Measurements from ENCODE around the gene ASB9.
"Not testable (repeated sequence)": the region's sequence is repeated elsewhere in the genome, so short reads cannot be mapped to it uniquely, and the experiment has no call there.

ASB9 gene

DNA sequence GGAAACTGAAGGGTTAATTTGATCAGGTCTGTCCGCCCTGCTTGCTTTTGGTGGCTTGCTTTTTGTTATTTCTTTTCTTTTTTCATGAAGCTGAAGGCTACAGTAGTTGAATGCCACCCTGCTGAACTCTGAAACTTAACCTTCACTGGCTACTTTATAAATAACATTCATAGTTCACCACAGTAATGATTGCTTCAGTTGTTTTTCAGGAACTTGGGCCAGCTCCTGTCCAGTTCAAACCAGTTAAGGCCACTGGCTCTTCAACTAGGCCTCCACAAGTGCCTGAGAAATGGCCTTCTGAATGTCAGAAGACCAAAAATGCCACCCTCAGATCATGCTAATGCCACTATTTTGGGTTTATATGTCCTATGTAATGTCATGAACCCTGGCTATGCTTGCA is 7.7 kb upstream of the ASB9 start:
- Mint-ChIP-seq H3K36me3 (ENCODE audit: insufficient read depth) (no peaks in the 10 kb centered on the region), H3K4me3 (no peak overlapping the region), H3K9me3 (no peaks in the 10 kb centered on the region), H3K27me3 (peaks cover 6 to 12% of the 10 kb centered on the region in 2 donors), H3K27ac (no peak overlapping the region), H3K4me1 (ENCODE audit: low read depth in 2 of 2) (no peaks in the 10 kb centered on the region)
- ATAC-seq (replicated peaks) (no peak), DNase-seq (no peak)

DNA sequence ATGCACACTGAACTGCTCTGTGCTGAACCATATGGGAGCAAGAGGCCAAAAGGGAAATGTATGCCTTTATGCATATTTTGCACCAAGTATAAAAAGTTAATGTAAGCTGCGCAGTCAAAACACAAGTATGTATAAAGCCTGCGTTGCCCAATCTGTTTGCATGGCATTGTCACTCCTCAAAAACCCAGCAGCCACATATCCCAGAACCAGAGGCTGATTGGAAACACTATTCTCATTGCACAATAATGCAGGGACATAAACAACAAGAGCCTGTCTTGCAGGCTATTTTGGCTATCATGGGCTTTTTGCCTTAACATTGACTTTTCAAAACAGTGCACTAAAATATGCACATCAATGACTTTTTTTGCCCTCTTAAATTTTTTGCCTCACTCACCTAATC is 5.1 kb upstream of the ASB9 start:
- Mint-ChIP-seq H3K4me3 (no peak overlapping the region), H3K4me1 (ENCODE audit: low read depth in 2 of 2) (peaks cover 1% of the 10 kb centered on the region in 2 donors), H3K9me3 (no peaks in the 10 kb centered on the region), H3K27ac (no peak overlapping the region), H3K36me3 (ENCODE audit: insufficient read depth) (peaks cover under 1% of the 10 kb centered on the region), H3K27me3 (peaks cover 0 to under 1% of the 10 kb centered on the region in 2 donors)
- no peak for DNase-seq
- no peak for ATAC-seq (replicated peaks)

DNA sequence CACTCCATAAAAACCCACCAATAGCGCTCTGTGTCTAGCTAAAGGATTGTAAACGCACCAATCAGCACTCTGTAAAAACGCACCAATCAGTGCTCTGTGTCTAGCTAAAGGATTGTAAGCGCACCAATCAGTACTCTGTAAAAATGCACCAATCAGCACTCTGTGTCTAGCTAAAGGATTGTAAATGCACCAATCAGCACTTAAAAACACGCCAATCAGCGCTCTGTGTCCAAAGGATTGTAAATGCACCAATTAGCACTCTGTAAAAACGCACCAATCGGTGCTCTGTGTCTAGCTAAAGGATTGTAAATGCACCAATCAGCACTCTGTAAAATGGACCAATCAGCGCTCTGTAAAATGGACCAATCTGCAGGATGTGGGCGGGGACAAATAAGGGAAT is 3.4 kb upstream of the ASB9 start:
- not testable (repeated sequence) for H3K27ac Mint-ChIP-seq; H3K4me3 Mint-ChIP-seq; H3K27me3 Mint-ChIP-seq; H3K4me1 Mint-ChIP-seq (ENCODE audit: low read depth in 2 of 2); H3K9me3 Mint-ChIP-seq; ATAC-seq (replicated peaks); DNase-seq; H3K36me3 Mint-ChIP-seq (ENCODE audit: insufficient read depth)

DNA sequence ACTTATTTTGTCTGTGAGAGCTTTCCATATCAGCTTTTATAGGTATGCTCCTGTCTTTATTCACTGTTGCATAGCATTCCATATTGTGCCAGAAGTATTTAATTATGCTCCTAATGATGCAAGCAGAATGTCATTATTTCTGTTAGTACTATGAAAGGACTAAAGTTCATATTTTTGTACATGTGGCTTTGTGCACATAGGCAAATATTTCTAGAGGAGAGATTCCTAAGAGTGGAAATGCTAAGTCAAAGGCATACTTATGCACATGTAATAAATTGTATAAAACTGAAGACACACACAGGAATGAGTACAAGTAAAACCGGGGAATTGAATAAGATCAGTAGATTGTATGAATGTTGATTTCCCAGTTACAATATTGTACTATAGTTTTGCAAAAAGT is 1.9 kb upstream of the ASB9 start:
- Mint-ChIP-seq H3K27ac (no peak overlapping the region), H3K4me3 (no peak overlapping the region), H3K27me3 (no peaks in the 10 kb centered on the region), H3K36me3 (ENCODE audit: insufficient read depth) (peaks cover 2% of the 10 kb centered on the region), H3K4me1 (ENCODE audit: low read depth in 2 of 2) (peaks cover 4 to 5% of the 10 kb centered on the region in 2 donors), H3K9me3 (no peaks in the 10 kb centered on the region)
- DNase-seq (no peak), ATAC-seq (replicated peaks) (no peak)

DNA sequence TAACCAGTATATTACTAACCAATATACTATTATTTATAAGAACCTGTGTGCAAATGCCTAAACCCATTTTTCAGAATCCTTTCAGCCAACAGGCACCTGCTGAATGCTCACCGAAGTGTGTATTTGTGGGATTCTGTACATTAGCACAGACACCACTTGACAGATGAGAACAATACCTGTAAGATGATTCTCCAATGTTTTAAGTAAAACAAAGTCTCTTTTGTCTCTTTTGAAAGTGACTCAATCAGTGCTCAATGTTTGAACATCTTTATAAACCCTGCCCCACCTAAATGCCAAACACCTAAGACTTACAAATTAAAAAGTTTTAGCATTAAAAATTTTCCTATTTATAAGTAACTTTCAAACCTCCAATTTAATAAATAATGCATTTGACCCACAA is 763 bp downstream of the ASB9 start:
- Mint-ChIP-seq H3K4me1 (ENCODE audit: low read depth in 2 of 2) (peaks cover 4 to 5% of the 10 kb centered on the region in 2 donors), H3K4me3 (no peak overlapping the region), H3K27ac (no peak overlapping the region), H3K36me3 (ENCODE audit: insufficient read depth) (peaks cover 2% of the 10 kb centered on the region), H3K27me3 (peaks cover 0 to 11% of the 10 kb centered on the region in 2 donors), H3K9me3 (no peaks in the 10 kb centered on the region)
- DNase-seq (no peak), ATAC-seq (replicated peaks) (no peak)

DNA sequence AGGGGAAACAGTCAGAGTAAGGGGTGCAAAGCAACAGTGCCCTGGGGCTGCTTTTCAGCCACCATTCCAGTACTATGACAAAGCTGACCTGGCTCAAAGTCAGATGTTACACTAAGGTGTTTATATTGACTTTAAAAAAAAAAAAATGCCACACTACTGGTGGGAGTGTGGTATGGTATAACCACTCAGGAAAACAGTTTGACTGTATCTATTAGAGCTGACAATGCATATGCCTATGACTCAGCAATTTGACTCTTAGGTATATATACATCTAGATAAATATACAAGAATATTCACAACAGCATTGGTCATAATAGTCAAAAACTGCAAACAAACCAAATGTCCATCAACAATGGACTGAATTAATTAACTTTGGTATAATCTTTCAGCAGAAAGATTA is 15.0 kb downstream of the ASB9 start:
- DNase-seq (no peak), ATAC-seq (replicated peaks) (no peak)
- Mint-ChIP-seq H3K27ac (no peak overlapping the region), H3K4me1 (ENCODE audit: low read depth in 2 of 2) (no peaks in the 10 kb centered on the region), H3K27me3 (no peaks in the 10 kb centered on the region), H3K4me3 (no peak overlapping the region), H3K36me3 (ENCODE audit: insufficient read depth) (no peaks in the 10 kb centered on the region), H3K9me3 (no peaks in the 10 kb centered on the region)

DNA sequence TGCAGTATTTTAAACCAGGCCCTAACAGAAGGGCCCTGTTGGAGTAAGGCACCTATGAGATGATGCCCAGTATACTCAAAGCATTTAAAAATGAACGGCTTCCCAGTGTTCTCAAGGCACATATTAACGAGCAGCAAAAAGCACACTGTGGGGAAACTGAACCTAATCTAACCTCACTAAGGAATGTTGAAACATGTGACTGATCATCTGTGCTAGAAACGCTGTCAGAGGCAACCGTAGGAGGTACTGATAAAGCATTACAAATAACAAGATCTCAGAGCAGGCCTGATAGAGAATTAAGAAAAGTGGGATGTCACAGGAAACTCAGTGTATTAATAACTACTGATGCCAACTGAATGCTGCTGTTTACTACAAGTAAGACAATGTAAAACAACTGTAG is 24.0 kb downstream of the ASB9 start:
- no peaks in the 10 kb centered on the region for H3K36me3 Mint-ChIP-seq (ENCODE audit: insufficient read depth)
- H3K27ac Mint-ChIP-seq: no peak overlapping the region
- H3K4me3 Mint-ChIP-seq: no peak overlapping the region
- peaks cover 0 to 2% of the 10 kb centered on the region in 2 donors for H3K4me1 Mint-ChIP-seq (ENCODE audit: low read depth in 2 of 2)
- no peaks in the 10 kb centered on the region for H3K9me3 Mint-ChIP-seq
- ATAC-seq (replicated peaks): no peak
- H3K27me3 Mint-ChIP-seq: no peaks in the 10 kb centered on the region
- no peak for DNase-seq

DNA sequence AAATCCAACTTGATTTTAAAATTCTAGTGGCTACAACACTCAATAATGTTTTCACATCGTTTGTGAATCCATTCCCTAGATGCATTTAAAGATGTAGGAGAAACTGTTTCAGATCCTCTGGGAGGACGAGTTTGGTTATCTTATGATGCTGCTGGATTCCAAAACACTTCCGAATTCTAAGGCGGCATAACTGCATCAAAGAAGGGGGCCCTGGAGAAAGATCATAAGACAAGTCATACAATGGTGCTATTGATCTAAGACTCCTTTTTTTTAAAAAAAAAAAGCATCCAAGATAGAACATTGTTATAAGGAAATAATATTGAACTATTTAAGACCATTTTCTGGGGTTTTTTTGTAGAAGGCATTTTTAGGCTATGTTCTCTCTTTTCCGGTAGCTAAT is 25.5 kb downstream of the ASB9 start:
- no peaks in the 10 kb centered on the region for H3K9me3 Mint-ChIP-seq
- ATAC-seq (replicated peaks) (no peak), DNase-seq (no peak)
- H3K27ac Mint-ChIP-seq: no peak overlapping the region
- no peak overlapping the region for H3K4me3 Mint-ChIP-seq
- H3K36me3 Mint-ChIP-seq (ENCODE audit: insufficient read depth): no peaks in the 10 kb centered on the region
- H3K27me3 Mint-ChIP-seq: no peaks in the 10 kb centered on the region
- peaks cover 0 to 2% of the 10 kb centered on the region in 2 donors for H3K4me1 Mint-ChIP-seq (ENCODE audit: low read depth in 2 of 2)

DNA sequence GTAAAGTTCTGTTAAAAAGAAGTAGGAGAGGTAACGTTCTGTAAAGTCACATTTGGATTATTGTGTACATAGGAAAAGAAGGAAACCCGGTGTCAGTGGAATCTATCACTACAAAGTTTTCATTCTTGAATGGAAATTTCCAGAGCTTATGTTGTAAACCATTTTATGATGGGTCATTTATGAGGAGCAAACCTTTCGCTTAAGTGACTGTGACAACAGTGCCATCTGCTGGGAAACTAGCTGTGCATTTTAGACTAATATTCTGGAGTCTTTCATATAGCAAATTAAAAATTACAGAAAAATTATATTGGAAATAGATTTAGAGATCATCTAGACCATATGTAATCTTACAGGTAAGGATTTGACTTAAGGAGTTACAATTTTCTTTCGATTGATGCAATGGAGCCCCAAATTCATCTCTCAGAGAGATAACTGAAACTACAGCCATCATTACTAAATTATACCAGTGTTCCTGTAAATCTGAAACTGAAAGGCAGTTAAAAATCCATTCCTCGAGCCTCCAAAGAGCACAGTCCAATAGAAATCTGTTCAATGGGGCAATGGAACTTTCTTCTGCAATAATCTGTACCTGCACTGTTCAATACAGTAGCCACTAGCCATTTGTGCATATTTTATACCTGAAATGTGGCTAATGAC is 26.9 kb downstream of the ASB9 start:
- Mint-ChIP-seq H3K27me3 (no peaks in the 10 kb centered on the region), H3K36me3 (ENCODE audit: insufficient read depth) (no peaks in the 10 kb centered on the region), H3K4me3 (no peak overlapping the region), H3K4me1 (ENCODE audit: low read depth in 2 of 2) (peaks cover 0 to 2% of the 10 kb centered on the region in 2 donors), H3K27ac (no peak overlapping the region), H3K9me3 (no peaks in the 10 kb centered on the region)
- DNase-seq (peak; percentile 21 to 31 (median 28)), ATAC-seq (replicated peaks) (no peak)

DNA sequence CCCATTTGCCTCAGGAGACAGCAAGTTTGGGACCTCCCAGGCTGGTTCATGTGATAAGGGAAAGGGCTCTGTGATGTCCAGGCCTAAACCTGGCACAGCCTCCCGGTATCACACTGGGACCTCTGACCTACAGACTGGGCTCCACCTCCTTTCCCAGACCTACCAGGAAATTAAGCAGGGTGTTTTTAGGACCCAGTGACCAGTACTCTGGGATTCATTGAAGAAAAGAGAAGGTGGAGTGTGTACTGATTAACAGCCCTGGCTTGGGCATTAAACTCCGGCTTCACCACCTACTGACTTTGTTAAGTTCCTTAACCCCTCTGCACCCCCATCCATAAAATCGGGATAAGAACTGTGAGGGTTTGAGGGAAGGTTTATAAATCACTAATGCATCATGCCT is 28.6 kb downstream of the ASB9 start:
- Mint-ChIP-seq H3K4me1 (ENCODE audit: low read depth in 2 of 2) (no peaks in the 10 kb centered on the region), H3K27me3 (peaks cover 0 to 8% of the 10 kb centered on the region in 2 donors), H3K4me3 (no peak overlapping the region), H3K27ac (no peak overlapping the region), H3K9me3 (no peaks in the 10 kb centered on the region), H3K36me3 (ENCODE audit: insufficient read depth) (no peaks in the 10 kb centered on the region)
- ATAC-seq (replicated peaks): no peak
- no peak for DNase-seq

DNA sequence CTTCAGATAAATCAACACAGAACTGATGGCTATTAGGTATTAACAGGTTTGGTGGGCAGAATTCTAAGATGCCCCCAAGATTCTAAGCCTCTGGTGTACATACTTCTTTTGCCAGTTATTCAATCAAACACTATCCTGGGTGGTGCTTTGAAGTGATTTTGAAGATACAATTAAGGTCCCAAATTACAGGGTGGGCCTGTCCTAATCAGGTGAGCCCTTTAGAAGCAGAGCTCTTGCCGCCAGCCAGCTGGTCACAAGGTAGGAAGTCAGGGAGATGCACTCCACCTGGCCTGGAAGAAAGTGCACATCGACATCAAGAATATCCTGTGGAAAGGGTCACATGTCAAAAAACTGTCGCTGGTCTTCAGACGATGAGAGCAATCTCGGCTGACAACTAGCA is 29.5 kb downstream of the ASB9 start:
- Mint-ChIP-seq H3K4me1 (ENCODE audit: low read depth in 2 of 2) (no peaks in the 10 kb centered on the region), H3K27ac (no peak overlapping the region), H3K4me3 (no peak overlapping the region), H3K36me3 (ENCODE audit: insufficient read depth) (no peaks in the 10 kb centered on the region), H3K9me3 (no peaks in the 10 kb centered on the region), H3K27me3 (peaks cover 0 to 8% of the 10 kb centered on the region in 2 donors)
- ATAC-seq (replicated peaks): no peak
- no peak for DNase-seq

DNA sequence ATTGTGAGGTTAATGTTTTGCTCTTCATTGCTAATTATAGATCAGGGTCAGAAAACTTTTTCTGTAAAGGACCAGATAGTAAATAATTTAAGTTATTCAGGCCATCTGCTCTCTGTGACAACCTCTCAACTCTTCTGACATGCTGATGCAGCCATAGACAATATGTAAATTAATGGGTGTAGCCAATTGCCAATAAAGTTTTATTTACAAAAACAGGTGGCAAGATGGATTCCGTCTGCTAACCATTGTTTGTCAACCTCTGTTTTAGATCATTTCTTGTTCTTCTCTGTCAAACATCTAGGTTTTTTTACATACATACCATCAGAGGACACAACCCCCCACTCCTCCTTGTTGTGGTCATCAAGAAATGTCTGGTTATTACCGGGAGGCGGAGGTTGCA is 33.7 kb downstream of the ASB9 start:
- no peak overlapping the region for H3K4me3 Mint-ChIP-seq
- H3K9me3 Mint-ChIP-seq: no peaks in the 10 kb centered on the region
- DNase-seq (no peak), ATAC-seq (replicated peaks) (no peak)
- H3K27me3 Mint-ChIP-seq: peaks cover 0 to 8% of the 10 kb centered on the region in 2 donors
- H3K4me1 Mint-ChIP-seq (ENCODE audit: low read depth in 2 of 2): no peaks in the 10 kb centered on the region
- H3K27ac Mint-ChIP-seq: no peak overlapping the region
- H3K36me3 Mint-ChIP-seq (ENCODE audit: insufficient read depth): no peaks in the 10 kb centered on the region

DNA sequence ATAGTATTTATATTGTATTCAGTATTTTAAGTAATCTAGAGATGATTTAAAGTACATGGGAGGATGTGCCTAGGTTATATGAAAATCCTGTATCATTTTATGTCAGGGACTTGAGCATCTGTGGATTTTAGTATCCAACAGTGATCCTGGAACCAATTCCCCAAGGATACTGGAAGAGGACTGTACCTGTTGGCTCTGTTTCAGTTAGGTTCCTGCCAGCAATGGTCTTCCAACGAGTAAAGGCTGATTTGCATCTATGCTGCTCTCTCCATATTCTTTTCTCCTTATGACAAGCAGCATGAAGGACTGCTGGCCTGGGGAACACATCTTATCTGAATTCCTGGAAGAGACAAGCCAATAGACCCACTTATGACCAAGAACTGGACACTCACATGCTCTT is 34.9 kb downstream of the ASB9 start:
- no peaks in the 10 kb centered on the region for H3K4me1 Mint-ChIP-seq (ENCODE audit: low read depth in 2 of 2)
- no peak overlapping the region for H3K4me3 Mint-ChIP-seq
- H3K9me3 Mint-ChIP-seq: no peaks in the 10 kb centered on the region
- no peak for ATAC-seq (replicated peaks)
- peaks cover 0 to 8% of the 10 kb centered on the region in 2 donors for H3K27me3 Mint-ChIP-seq
- no peak overlapping the region for H3K27ac Mint-ChIP-seq
- no peaks in the 10 kb centered on the region for H3K36me3 Mint-ChIP-seq (ENCODE audit: insufficient read depth)
- no peak for DNase-seq

DNA sequence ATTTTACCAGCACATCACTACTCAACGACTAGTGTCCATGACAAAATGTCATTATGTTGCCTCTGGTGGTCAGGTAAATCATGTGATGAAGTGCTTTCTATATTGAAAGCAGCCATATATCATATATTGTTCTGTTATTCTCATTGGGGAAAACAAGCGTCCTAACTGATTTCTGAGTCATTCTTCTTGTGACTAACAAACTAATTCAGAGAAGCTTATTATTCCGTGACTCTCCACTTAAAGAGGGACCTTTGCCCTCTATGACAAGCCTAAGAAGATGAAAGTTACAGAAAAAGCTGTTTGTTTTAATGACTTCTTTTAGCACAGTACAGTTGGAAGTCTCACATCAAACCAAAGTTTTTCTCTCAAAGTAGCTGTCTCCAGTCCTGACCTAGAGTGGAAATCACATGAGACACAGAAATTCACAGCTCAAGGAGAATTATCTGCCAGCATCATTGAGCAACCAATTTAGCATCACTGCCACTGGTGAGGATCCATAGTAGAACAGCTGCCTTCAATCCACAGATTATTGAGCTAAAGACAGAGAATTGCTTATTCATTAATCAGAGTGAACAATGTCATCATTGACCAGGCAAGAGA is 36.4 kb downstream of the ASB9 start:
- ATAC-seq (replicated peaks): no peak
- Mint-ChIP-seq H3K9me3 (no peaks in the 10 kb centered on the region), H3K27ac (no peak overlapping the region), H3K4me1 (ENCODE audit: low read depth in 2 of 2) (no peaks in the 10 kb centered on the region), H3K36me3 (ENCODE audit: insufficient read depth) (no peaks in the 10 kb centered on the region), H3K4me3 (no peak overlapping the region), H3K27me3 (peaks cover 0 to 8% of the 10 kb centered on the region in 2 donors)
- no peak for DNase-seq
